Type B pancreatic cell (in vitro differentiated cells): Measurements from ENCODE around the gene DRD4. TPM values are rescaled to one million over a fixed set of nuclear protein-coding genes. Genes with fewer than 3 reads are reported as not detected.

Experiments
- DNase-seq: peaks from one replicate; pipeline ENCODE4 v3.0.0; 2021; ENCODE audit warnings: mixed read lengths; ENCODE audit not compliant: unreplicated experiment; ENCODE audit errors: extremely low spot score
- H3K27ac Mint-ChIP-seq: 2 replicates; pipeline ENCODE4 v1.8.0; 2021; ENCODE audit warnings: mild to moderate bottlenecking, mixed read lengths
- H3K27me3 Mint-ChIP-seq: 2 replicates; pipeline ENCODE4 v1.8.0; 2021; ENCODE audit warnings: mixed read lengths
- H3K36me3 Mint-ChIP-seq: 2 replicates; pipeline ENCODE4 v1.8.0; 2021; ENCODE audit warnings: mixed read lengths
- H3K4me1 Mint-ChIP-seq: one replicate; pipeline ENCODE4 v1.8.0; 2021; ENCODE audit warnings: mixed read lengths; ENCODE audit not compliant: unreplicated experiment
- H3K4me3 Mint-ChIP-seq: 2 replicates; pipeline ENCODE4 v1.8.0; 2021; ENCODE audit warnings: mild to moderate bottlenecking, mixed read lengths
- H3K9me3 Mint-ChIP-seq: 2 replicates; pipeline ENCODE4 v1.8.0; 2021; ENCODE audit warnings: mixed read lengths
- CTCF ChIP-seq: fragments of 200-600 bp; sonication (generic); conservative IDR thresholded peaks from 2 replicates; pipeline ENCODE4 v1.5.0; 2021; ENCODE audit warnings: antibody characterized with exemption, mild to moderate bottlenecking
- total RNA-seq: library from RNA; stranded (reverse); gene quantifications from 2 replicates; pipeline ENCODE4 v1.2.1, GENCODE V29; 2021; ENCODE audit warnings: low replicate concordance

Gene DRD4
- total RNA-seq, 1 donor from 2014 or later, result 1.2 TPM

- no peaks in the 10 kb centered on the region for H3K27me3 Mint-ChIP-seq
- no peak for TF ChIP-seq CTCF
- H3K4me3 Mint-ChIP-seq, result no peak overlapping the region
- no peaks in the 10 kb centered on the region for H3K4me1 Mint-ChIP-seq
- DNase-seq, result no peak
- no peaks in the 10 kb centered on the region for H3K9me3 Mint-ChIP-seq
- peaks cover 7% of the 10 kb centered on the region for H3K36me3 Mint-ChIP-seq
- no peak overlapping the region for H3K27ac Mint-ChIP-seq
Observed at GRCh38 chr11:598005-598680, 38.9 kb upstream of the DRD4 start.

GRCh38 chr11:601573-602245 is 35.4 kb upstream of the DRD4 start:
- Mint-ChIP-seq H3K27ac (no peak overlapping the region), H3K4me3 (no peak overlapping the region), H3K4me1 (no peaks in the 10 kb centered on the region), H3K27me3 (no peaks in the 10 kb centered on the region), H3K36me3 (peaks cover 9% of the 10 kb centered on the region), H3K9me3 (no peaks in the 10 kb centered on the region)
- no peak for DNase-seq
- no peak for TF ChIP-seq CTCF

GRCh38 chr11:603154-603553 is 33.9 kb upstream of the DRD4 start:
- no peaks in the 10 kb centered on the region for H3K4me1 Mint-ChIP-seq
- H3K36me3 Mint-ChIP-seq, result peaks cover 9% of the 10 kb centered on the region
- H3K4me3 Mint-ChIP-seq, result no peak overlapping the region
- no peaks in the 10 kb centered on the region for H3K27me3 Mint-ChIP-seq
- H3K9me3 Mint-ChIP-seq, result no peaks in the 10 kb centered on the region
- TF ChIP-seq CTCF, result no peak
- H3K27ac Mint-ChIP-seq, result no peak overlapping the region
- no peak for DNase-seq

- Mint-ChIP-seq H3K9me3 (no peaks in the 10 kb centered on the region), H3K27ac (no peak overlapping the region), H3K36me3 (peaks cover 9% of the 10 kb centered on the region), H3K4me1 (no peaks in the 10 kb centered on the region), H3K27me3 (no peaks in the 10 kb centered on the region), H3K4me3 (no peak overlapping the region)
- no peak for DNase-seq
- no peak for TF ChIP-seq CTCF
Observed at GRCh38 chr11:605286-606129, 31.6 kb upstream of the DRD4 start.

- no peak for TF ChIP-seq CTCF
- H3K36me3 Mint-ChIP-seq, result peaks cover 8% of the 10 kb centered on the region
- H3K4me3 Mint-ChIP-seq, result no peak overlapping the region
- H3K27ac Mint-ChIP-seq, result no peak overlapping the region
- no peaks in the 10 kb centered on the region for H3K4me1 Mint-ChIP-seq
- H3K9me3 Mint-ChIP-seq, result no peaks in the 10 kb centered on the region
- DNase-seq, result no peak
- H3K27me3 Mint-ChIP-seq, result no peaks in the 10 kb centered on the region
Observed at GRCh38 chr11:606245-606644, 30.8 kb upstream of the DRD4 start.
